Skeletal muscle tissue (tissue), 4 donors: ENCODE results near the gene EDARADD. TPM values are rescaled to one million over a fixed set of nuclear protein-coding genes. Genes with fewer than 3 reads are reported as not detected.
"Not testable (repeated sequence)": the region's sequence is repeated elsewhere in the genome, so short reads cannot be mapped to it uniquely, and the experiment has no call there.

Experiments used
- H3K27ac ChIP-seq: one replicate; pipeline ENCODE4 v1.7.0; 2013; ENCODE audit warnings: mild to moderate bottlenecking, low read depth, low read length, inconsistent platforms
- H3K27me3 ChIP-seq, 3 donors: one replicate each; pipeline ENCODE4 v1.7.0; 2013; ENCODE audit warnings: low read length in 3 of 3; ENCODE audit not compliant: control insufficient read depth in 3 of 3, insufficient read depth in 3 of 3
- H3K36me3 ChIP-seq, 3 donors: one replicate each; pipeline ENCODE4 v1.7.0; 2013; ENCODE audit warnings: low read length in 3 of 3; ENCODE audit not compliant: control insufficient read depth in 3 of 3, insufficient read depth in 3 of 3
- H3K4me1 ChIP-seq, 3 donors: one replicate each; pipeline ENCODE4 v1.7.0; 2013; ENCODE audit warnings: low read length in 3 of 3, mild to moderate bottlenecking in 3 of 3; ENCODE audit not compliant: control insufficient read depth in 3 of 3, insufficient read depth in 3 of 3
- H3K4me3 ChIP-seq, 3 donors: one replicate each; pipeline ENCODE4 v1.7.0; 2013; ENCODE audit warnings: low read length in 3 of 3
- H3K9ac ChIP-seq, 3 donors: one replicate each; pipeline ENCODE4 v1.7.0; 2013; ENCODE audit warnings: low read length in 3 of 3, mild to moderate bottlenecking in 3 of 3, moderate library complexity in 2 of 3, low read depth in 1 of 3
- H3K9me3 ChIP-seq, 3 donors: one replicate each; pipeline ENCODE4 v1.7.0; 2013; ENCODE audit warnings: low read length in 3 of 3; ENCODE audit not compliant: control insufficient read depth in 3 of 3
- total RNA-seq: library from RNA; depleted of rRNA; stranded (reverse); fragments of >200 nt; gene quantifications from one replicate; pipeline ENCODE4 v1.2.3, GENCODE V29; 2014
- donor health status: Osteomylitis.

Gene EDARADD
- total RNA-seq, 1 donor from 2014 or later = under 0.01 TPM

GRCh38 chr1:236494082-236494481, 100.0 kb downstream of the EDARADD start:
- no peaks in the 10 kb centered on the region for H3K9me3 ChIP-seq
- H3K27ac ChIP-seq = no peak overlapping the region
- H3K4me3 ChIP-seq = no peak overlapping the region

DNA sequence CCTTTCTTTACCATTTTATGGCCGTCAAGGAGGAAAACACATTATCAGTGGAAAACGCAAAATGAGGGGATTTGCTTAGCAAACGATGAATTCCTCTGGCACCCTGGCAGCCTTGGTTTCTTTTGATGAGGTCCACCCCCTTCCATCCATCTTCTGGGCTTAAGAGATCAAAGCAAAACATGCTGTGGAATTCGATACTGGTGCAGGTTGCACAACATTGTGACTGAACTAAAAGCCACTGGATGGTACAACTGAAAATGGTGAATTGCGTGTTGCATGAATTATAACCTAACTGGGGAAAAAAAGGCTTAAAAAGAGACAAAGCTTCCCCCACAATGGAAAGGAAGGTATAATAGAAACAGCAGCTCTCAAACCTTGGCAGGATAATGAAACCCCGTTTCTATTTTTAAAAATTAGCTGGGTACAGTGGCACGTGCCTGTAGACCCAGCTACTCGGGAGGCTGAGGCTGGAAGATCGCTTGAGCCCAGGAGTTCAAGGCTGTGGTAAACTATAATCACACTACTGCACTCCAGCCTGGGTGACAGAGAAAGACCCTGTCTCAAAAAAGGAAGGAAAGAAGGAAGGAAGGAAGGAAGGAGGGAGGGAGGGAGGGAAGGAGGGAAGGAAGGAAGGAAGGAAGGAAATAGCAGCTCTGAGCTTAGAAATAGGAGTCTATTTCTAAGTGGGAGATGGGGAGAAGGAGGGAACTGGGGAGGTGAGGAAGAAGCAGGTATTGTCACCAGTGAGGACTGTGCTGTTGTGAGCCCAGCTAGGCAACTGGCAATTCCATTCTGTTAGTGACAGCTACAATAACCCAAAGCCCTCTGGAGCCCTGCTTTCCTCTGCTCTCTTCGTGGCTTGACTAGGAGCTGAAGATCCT, 100.7 kb downstream of the EDARADD start:
- H3K9me3 ChIP-seq = no peaks in the 10 kb centered on the region
- no peak overlapping the region for H3K27ac ChIP-seq
- no peak overlapping the region for H3K4me3 ChIP-seq
- peaks cover 0 to 3% (median 0%) of the 10 kb centered on the region in 3 donors for H3K4me1 ChIP-seq
- H3K9ac ChIP-seq = no peak overlapping the region
- H3K36me3 ChIP-seq = no peaks in the 10 kb centered on the region
- peaks cover 0 to 15% (median 0%) of the 10 kb centered on the region in 3 donors for H3K27me3 ChIP-seq

More at GRCh38 chr1:236494082-236494481, 100.0 kb downstream of the EDARADD start:
- H3K36me3 ChIP-seq = no peaks in the 10 kb centered on the region
- peaks cover 0 to 3% (median 0%) of the 10 kb centered on the region in 3 donors for H3K4me1 ChIP-seq
- no peak overlapping the region for H3K9ac ChIP-seq
- peaks cover 0 to 15% (median 0%) of the 10 kb centered on the region in 3 donors for H3K27me3 ChIP-seq

DNA sequence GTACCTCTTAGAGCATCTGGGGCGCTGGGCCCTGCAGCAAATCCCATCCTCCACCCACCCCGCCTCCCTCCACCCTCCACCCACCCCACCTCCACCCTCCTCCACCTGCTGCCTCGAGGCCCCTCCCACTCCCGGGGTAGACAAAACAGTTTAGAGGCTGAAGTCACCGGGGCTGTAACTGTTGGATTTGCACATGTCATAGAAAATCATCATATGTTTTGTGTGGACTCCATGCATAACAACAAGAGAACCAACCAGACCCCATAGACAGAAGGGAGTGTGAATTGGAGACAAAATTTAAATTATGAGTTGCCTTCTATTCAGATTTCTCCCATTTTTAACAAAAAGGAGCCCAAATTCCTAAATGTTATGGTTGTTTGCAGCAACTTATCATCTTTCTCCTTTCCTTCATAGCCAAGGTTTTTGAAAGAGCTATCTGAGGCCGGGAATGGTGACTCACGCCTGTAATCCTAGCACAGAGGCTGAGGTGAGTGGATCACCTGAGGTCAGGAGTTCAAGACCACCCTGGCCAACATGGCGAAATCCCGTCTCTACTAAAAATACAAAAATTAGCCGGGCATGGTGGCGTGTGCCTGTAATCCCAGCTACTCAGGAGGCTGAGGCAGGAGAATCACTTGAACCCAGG, 101.5 kb downstream of the EDARADD start:
- Histone ChIP-seq H3K9ac (no peak overlapping the region), H3K27ac (no peak overlapping the region), H3K4me3 (no peak overlapping the region), H3K36me3 (no peaks in the 10 kb centered on the region), H3K27me3 (peaks cover 0 to 15% (median 0%) of the 10 kb centered on the region in 3 donors), H3K9me3 (no peaks in the 10 kb centered on the region), H3K4me1 (peaks cover 0 to 3% (median 0%) of the 10 kb centered on the region in 3 donors)

- H3K36me3 ChIP-seq = no peaks in the 10 kb centered on the region
- H3K4me3 ChIP-seq = no peak overlapping the region
- no peak overlapping the region for H3K27ac ChIP-seq
- H3K27me3 ChIP-seq = peaks cover 0 to 15% (median 0%) of the 10 kb centered on the region in 3 donors
- peaks cover 0 to 3% (median 0%) of the 10 kb centered on the region in 3 donors for H3K4me1 ChIP-seq
- H3K9me3 ChIP-seq = no peaks in the 10 kb centered on the region
- H3K9ac ChIP-seq = no peak overlapping the region
Measured at GRCh38 chr1:236497908-236498307, 103.8 kb downstream of the EDARADD start.

DNA sequence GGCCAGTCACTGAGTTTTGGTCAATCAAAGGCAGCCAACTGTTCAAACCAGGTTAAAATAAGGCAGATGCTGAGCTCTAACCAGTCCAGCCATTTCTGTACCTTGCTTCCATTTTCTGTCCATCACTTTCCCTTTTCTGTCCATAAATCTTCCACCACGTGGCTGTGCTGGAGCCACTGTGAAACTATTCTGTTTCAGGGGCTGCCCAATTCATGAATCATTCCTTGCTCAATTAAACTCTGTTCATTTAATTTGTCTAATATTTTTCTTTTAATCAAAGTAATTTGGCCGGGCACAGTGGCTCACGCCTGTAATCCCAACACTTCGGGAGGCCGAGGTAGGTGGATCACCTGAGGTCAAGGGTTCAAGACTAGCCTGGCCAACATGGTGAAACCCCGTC, 107.0 kb downstream of the EDARADD start:
- peaks cover 0 to 9% (median 0%) of the 10 kb centered on the region in 3 donors for H3K27me3 ChIP-seq
- no peak overlapping the region for H3K9ac ChIP-seq
- H3K4me3 ChIP-seq = no peak overlapping the region
- peaks cover 0 to 5% (median 0%) of the 10 kb centered on the region in 3 donors for H3K4me1 ChIP-seq
- no peaks in the 10 kb centered on the region for H3K36me3 ChIP-seq
- H3K9me3 ChIP-seq = no peaks in the 10 kb centered on the region
- H3K27ac ChIP-seq = no peak overlapping the region

GRCh38 chr1:236502579-236502971, 108.5 kb downstream of the EDARADD start:
- Histone ChIP-seq H3K4me3 (peak overlapping the region in 1 of 3 donors; percentile 66), H3K27ac (no peak overlapping the region)

DNA sequence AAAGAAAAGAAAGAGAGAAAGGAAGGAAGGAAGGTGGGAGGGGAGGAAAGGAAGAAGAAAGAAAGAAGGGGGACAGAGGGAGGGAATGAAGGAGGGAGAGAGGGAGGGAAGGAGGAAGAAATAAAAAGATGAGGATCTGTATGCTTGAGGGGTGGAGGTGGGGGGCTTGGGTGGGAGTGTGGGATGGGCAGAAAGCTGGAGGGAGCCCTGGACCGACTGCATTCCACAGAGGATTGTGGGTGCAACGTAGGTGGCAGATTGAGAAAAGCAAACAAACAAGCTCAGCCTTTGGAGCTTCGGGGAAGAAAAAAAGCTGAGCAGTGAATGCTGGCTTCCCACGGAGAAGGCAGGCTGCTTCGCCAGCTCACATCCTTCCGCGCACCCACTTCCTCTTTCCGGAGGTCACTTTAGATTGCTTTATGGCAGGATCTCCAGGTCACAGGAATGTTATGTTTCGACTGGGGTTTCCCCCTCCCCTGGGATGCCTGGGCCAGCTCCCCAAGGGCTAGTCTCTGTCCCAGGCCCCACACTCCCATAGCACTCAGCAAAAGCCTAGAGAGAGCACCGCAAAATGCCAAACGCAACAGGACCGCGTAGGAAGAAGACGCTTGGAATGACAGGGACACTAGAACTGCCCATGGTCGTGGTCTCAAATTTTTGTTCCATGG, 109.0 kb downstream of the EDARADD start:
- peaks cover 0 to 5% (median 0%) of the 10 kb centered on the region in 3 donors for H3K4me1 ChIP-seq
- peak overlapping the region in 2 of 3 donors; percentile 33 to 40 for H3K9ac ChIP-seq
- no peaks in the 10 kb centered on the region for H3K36me3 ChIP-seq
- peak overlapping the region; percentile 12 to 66 (median 49) for H3K4me3 ChIP-seq
- H3K27me3 ChIP-seq = peaks cover 0 to 3% (median 0%) of the 10 kb centered on the region in 3 donors
- no peak overlapping the region for H3K27ac ChIP-seq
- no peaks in the 10 kb centered on the region for H3K9me3 ChIP-seq

More at GRCh38 chr1:236502579-236502971, 108.5 kb downstream of the EDARADD start:
- no peak overlapping the region for H3K9ac ChIP-seq
- no peaks in the 10 kb centered on the region for H3K9me3 ChIP-seq
- peaks cover 0 to 5% (median 0%) of the 10 kb centered on the region in 3 donors for H3K4me1 ChIP-seq
- peaks cover 0 to 3% (median 0%) of the 10 kb centered on the region in 3 donors for H3K27me3 ChIP-seq
- H3K36me3 ChIP-seq = no peaks in the 10 kb centered on the region

GRCh38 chr1:236504338-236504737, 110.3 kb downstream of the EDARADD start:
- H3K4me1 ChIP-seq, H3K36me3 ChIP-seq, H3K9me3 ChIP-seq, H3K27ac ChIP-seq, H3K4me3 ChIP-seq, H3K27me3 ChIP-seq, H3K9ac ChIP-seq: not testable (repeated sequence)

GRCh38 chr1:236507022-236507700, 113.1 kb downstream of the EDARADD start:
- H3K36me3 ChIP-seq = no peaks in the 10 kb centered on the region
- no peaks in the 10 kb centered on the region for H3K27me3 ChIP-seq
- H3K4me1 ChIP-seq = peaks cover 0 to 5% (median 0%) of the 10 kb centered on the region in 3 donors
- H3K4me3 ChIP-seq = no peak overlapping the region
- H3K27ac ChIP-seq = no peak overlapping the region
- no peak overlapping the region for H3K9ac ChIP-seq
- H3K9me3 ChIP-seq = no peaks in the 10 kb centered on the region
